NT2/D1 (cell line): Measurements from ENCODE around the gene TMEM179.

ENCODE experiments used
- DNase-seq: peaks from one replicate; pipeline ENCODE4 v3.0.0-alpha.2; 2011; ENCODE audit warnings: low read depth, low spot score
- H3K27me3 ChIP-seq: 2 replicates; pipeline ENCODE4 v1.6.0; 2011; ENCODE audit warnings: mild to moderate bottlenecking; ENCODE audit not compliant: insufficient read length, insufficient read depth
- H3K36me3 ChIP-seq: 2 replicates; pipeline ENCODE4 v1.6.1; 2011; ENCODE audit warnings: mild to moderate bottlenecking, low read length, mixed read lengths; ENCODE audit not compliant: insufficient read depth, insufficient read length
- H3K4me1 ChIP-seq: 2 replicates; pipeline ENCODE4 v1.5.1; 2011; ENCODE audit not compliant: insufficient read depth, insufficient read length
- H3K4me3 ChIP-seq: 2 replicates; pipeline ENCODE4 v1.5.1; 2011; ENCODE audit warnings: low read depth; ENCODE audit not compliant: insufficient read length
- H3K9ac ChIP-seq: 2 replicates; pipeline ENCODE4 v1.6.0; 2011; ENCODE audit warnings: low read depth; ENCODE audit not compliant: insufficient read length
- H3K9me3 ChIP-seq: 2 replicates; pipeline ENCODE4 v1.5.1; 2011; ENCODE audit warnings: mild to moderate bottlenecking, low read length; ENCODE audit not compliant: insufficient read depth
- SUZ12 ChIP-seq: IDR thresholded peaks from 2 replicates; pipeline ENCODE4 v1.6.1; 2011; ENCODE audit not compliant: insufficient read length, insufficient read depth; ENCODE audit errors: extremely low read depth
- YY1 ChIP-seq: IDR thresholded peaks from 2 replicates; pipeline ENCODE4 v1.6.1; 2011; ENCODE audit not compliant: insufficient read length, insufficient read depth
- ZNF274 ChIP-seq: IDR thresholded peaks from 2 replicates; pipeline ENCODE4 v1.6.1; 2011; ENCODE audit warnings: mild to moderate bottlenecking, low read depth, low read length

TMEM179 gene

DNA sequence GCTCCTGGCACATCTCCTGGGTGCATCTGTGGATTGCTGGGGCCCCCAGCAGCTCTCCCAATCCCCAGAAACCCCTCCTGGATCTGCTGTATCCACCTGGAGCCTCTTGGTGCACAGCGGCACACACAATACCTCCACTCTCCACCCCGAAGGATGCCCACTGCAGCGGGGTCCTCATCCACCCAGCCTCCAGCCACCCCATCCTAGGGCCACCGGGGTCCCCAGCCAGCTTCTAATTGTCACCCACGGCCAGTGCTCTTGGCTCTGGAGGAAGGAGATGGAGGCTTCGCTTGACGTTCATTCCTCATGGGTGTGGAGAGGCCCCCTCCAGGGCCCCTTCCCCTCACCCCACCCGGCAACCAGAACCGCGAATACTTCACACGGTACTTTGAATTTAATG lies 31.6 kb upstream of the TMEM179 start:
- TF ChIP-seq SUZ12 (no peak), ZNF274 (no peak), YY1 (no peak)
- H3K9ac ChIP-seq, result no peak overlapping the region
- H3K27me3 ChIP-seq, result no peaks in the 10 kb centered on the region
- no peak for DNase-seq
- H3K4me1 ChIP-seq, result peaks cover 7% of the 10 kb centered on the region
- no peak overlapping the region for H3K4me3 ChIP-seq
- H3K36me3 ChIP-seq, result no peaks in the 10 kb centered on the region
- no peaks in the 10 kb centered on the region for H3K9me3 ChIP-seq

DNA sequence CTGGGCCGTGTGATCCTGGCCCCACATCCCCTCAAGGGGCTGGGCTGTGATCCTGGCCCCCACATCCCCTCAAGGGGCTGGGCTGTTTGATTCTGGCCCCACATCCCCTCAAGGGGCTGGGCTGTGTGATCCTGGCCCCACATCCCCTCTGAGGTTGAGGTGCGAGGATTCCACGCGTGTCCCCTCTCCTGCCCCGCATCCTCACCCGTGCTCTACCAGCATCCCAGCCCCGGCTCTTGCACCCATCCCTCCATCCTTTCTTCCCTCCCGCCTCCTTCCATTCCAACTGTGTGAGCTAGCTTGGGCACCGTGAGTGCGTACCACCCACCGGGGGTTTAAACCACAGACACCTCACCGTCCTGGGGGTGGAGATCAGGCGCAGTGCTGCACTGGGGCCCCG lies 31.1 kb upstream of the TMEM179 start:
- H3K9me3 ChIP-seq, result no peaks in the 10 kb centered on the region
- no peak for DNase-seq
- peaks cover 7% of the 10 kb centered on the region for H3K4me1 ChIP-seq
- H3K36me3 ChIP-seq, result no peaks in the 10 kb centered on the region
- no peaks in the 10 kb centered on the region for H3K27me3 ChIP-seq
- H3K4me3 ChIP-seq, result no peak overlapping the region
- TF ChIP-seq YY1, result no peak
- no peak for TF ChIP-seq SUZ12
- TF ChIP-seq ZNF274, result no peak
- H3K9ac ChIP-seq, result no peak overlapping the region

DNA sequence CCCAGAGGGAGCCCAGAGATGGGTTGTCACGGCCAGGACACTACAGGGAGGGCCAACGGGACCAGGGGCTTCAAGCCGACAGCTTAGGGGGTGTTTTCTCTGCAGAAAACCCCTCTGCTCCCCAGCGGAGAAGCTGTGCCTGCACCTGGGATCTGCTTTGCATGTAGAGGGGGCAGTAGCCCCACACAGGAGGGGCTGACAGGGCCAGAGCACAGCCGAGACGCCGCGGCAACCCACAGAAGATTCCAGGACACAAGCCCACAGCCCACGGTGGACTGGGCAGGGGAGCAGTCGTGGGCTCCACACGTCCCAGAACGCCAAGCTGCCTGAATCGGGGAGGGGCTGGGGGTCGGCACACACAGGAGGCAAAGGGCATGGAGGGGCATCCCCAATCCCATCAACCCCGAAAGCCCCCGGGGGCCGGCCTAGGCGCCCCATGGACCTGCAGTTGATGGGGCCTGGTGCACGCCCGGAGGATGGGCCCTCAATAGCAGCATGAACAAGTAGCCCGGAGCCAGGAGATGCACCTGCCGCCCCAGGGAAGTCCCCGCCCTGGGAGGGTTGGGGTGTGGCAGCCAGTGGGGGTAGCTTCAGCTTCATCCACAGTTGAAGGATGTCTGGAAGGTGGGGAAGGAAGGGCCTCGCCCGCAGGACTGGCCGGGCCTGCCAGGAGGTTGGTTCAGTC lies 30.5 kb upstream of the TMEM179 start:
- TF ChIP-seq ZNF274 (no peak), SUZ12 (no peak), YY1 (no peak)
- Histone ChIP-seq H3K9me3 (no peaks in the 10 kb centered on the region), H3K27me3 (no peaks in the 10 kb centered on the region), H3K9ac (no peak overlapping the region), H3K4me3 (no peak overlapping the region), H3K4me1 (peaks cover 7% of the 10 kb centered on the region), H3K36me3 (no peaks in the 10 kb centered on the region)
- DNase-seq, result no peak

DNA sequence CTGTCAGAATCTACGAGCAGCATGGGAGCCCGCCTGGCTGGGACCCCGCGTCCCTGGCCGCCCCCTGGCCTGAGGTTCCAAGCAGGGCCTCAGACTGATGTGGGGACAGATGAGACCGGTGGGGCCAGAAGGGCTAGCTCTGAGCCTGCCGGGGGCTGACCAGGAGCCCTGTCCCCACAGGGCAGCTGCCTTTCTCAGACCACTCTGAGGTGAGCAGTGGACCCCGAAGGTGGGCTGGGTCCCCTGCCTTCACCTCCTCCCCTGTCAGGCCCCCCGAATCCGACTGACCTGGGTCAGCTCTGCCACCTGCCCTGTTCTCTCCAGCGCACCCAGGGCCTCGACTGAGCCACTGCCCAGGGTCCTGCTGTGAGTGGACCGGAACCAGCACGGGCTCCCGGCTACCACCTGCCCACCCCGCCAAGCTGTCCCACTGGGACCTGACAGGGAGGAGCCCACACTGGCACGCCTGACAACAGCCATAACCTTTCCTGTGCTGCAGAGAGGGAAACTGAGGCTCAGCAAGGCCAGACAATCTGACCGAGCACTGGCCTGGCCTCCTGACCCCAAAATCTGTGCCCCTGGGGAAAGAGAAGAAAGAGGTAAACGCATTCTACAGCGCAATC lies 29.7 kb upstream of the TMEM179 start:
- no peak for DNase-seq
- H3K4me1 ChIP-seq, result peaks cover 2% of the 10 kb centered on the region
- no peaks in the 10 kb centered on the region for H3K27me3 ChIP-seq
- no peaks in the 10 kb centered on the region for H3K36me3 ChIP-seq
- no peak overlapping the region for H3K9ac ChIP-seq
- H3K4me3 ChIP-seq, result no peak overlapping the region
- TF ChIP-seq YY1, result no peak
- TF ChIP-seq ZNF274, result no peak
- no peak for TF ChIP-seq SUZ12
- peaks cover 5% of the 10 kb centered on the region for H3K9me3 ChIP-seq

DNA sequence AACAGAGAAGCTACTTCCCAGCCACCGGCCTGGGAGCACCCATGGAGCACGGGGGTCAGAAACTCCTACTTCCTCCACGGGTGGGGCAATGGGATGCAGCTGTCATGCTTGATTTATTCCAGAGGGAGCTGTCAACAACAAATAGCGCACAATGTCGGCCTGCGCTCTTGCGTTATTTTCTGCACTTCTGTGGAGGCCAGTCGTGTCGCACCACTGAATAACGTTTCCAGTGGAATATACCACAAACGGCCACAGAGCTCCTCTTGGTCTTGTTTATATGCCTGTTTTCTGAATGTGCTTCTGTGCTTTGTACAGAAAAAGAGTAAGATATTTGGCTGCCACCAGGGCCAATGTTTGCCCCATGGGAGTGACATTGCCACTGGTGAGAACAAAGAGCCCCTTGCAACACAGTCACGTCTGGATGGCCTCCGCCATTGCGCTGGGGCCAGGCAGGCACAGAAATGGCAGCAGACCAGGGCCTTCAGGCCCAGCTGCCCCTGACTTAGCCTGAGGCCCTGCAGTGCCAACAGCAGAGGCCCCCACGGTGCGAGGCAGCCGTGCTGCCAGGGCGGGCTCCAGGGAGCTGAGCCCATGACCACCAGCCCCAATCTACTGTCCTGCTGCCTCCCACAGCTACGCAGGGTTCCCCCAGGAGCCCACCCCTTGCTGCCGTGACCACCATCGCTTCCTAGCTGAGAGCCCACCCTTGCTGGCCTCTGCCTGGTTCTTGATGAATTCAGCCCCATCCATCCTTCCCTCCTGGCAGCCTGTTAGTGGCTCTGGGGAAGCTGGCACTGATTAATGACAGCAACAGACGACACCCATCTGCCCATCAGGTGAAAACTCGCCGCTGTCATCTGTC lies 28.9 kb upstream of the TMEM179 start:
- Histone ChIP-seq H3K4me1 (peaks cover 2% of the 10 kb centered on the region), H3K36me3 (no peaks in the 10 kb centered on the region), H3K9ac (no peak overlapping the region), H3K9me3 (peaks cover 10% of the 10 kb centered on the region), H3K27me3 (no peaks in the 10 kb centered on the region), H3K4me3 (no peak overlapping the region)
- no peak for TF ChIP-seq SUZ12
- no peak for DNase-seq

DNA sequence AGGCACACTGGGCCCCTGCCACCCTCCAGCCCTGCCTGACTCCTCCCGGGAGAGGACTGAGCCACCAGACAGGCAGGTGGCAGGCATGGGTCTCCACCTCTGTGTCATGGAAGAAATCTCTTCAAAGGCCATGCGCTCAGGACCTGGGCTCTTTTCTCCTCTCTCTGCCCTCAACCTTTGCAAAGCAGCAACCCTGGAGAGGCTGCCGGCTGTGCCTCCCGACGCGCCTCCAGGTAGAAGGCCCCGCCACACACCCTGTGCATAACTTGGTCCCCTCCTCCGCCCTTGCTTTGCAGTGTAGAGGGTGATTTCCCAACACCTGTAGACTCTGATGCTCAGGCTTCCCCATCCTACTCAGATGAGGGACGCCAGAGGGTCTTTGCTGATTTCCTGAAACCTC lies 28.2 kb upstream of the TMEM179 start:
- H3K9me3 ChIP-seq, result peaks cover 10% of the 10 kb centered on the region
- peaks cover 2% of the 10 kb centered on the region for H3K4me1 ChIP-seq
- H3K27me3 ChIP-seq, result no peaks in the 10 kb centered on the region
- no peak for DNase-seq
- H3K4me3 ChIP-seq, result no peak overlapping the region
- H3K9ac ChIP-seq, result no peak overlapping the region
- TF ChIP-seq ZNF274, result no peak
- H3K36me3 ChIP-seq, result no peaks in the 10 kb centered on the region

DNA sequence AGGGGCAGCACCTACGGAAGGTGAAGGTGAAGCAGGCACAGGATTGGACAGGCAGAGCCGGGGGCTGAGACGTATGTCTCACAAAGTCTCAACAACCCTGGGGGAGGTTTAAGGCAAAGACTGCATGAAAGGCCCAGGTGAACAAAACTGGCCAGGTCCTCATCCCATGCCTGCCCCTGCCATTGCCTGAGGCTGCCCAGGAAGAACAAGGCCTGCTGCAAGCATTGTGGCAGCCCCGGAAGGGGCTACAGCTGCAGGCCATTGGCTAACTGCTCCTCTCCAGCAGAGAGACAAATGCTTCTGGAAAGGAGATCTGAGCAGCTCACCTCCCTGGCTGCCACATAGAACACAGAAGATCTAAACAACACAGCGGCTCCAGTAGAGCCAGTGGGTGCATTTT lies 20.4 kb upstream of the TMEM179 start:
- DNase-seq, result no peak
- TF ChIP-seq SUZ12 (no peak), YY1 (no peak), ZNF274 (no peak)
- Histone ChIP-seq H3K27me3 (no peaks in the 10 kb centered on the region), H3K4me1 (no peaks in the 10 kb centered on the region), H3K9me3 (peaks cover 15% of the 10 kb centered on the region), H3K9ac (no peak overlapping the region), H3K36me3 (no peaks in the 10 kb centered on the region), H3K4me3 (no peak overlapping the region)
